GM21825 (cell line): Measurements from ENCODE around the gene SERPINB1.
"Not testable (repeated sequence)": the region's sequence is repeated elsewhere in the genome, so short reads cannot be mapped to it uniquely, and the experiment has no call there.

ENCODE experiments used
- ATAC-seq: cut with Tn5 transposase; IDR thresholded peaks from one replicate; pipeline ENCODE4 v1.9.1; 2021; ENCODE audit warnings: mild to moderate bottlenecking, moderate library complexity; ENCODE audit not compliant: unreplicated experiment

SERPINB1 gene

GRCh38 chr6:2866171-2866846 is 24.6 kb upstream of the SERPINB1 start:
- ATAC-seq: peak; percentile 47

DNA sequence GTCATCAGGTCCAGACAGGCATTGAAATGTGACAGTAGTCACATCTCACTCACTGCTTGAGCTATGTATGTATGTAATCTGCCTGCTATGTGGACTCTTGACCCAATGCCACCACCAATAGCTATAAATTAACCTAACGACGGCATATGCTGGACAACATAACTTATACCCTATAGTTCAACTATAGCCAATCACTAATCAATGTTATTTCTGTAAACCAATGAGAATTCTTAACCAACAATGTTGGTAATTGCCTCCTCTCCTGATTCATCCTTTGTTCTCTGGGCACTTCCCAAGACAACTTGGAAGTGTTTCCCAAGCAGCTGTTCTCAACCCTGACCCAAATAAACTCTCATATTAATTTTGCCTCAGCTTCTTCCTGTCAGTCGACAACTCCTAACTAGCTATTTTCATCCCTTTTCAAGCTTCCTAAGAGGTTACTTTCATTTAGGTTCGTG is 24.1 kb upstream of the SERPINB1 start:
- no peak for ATAC-seq

DNA sequence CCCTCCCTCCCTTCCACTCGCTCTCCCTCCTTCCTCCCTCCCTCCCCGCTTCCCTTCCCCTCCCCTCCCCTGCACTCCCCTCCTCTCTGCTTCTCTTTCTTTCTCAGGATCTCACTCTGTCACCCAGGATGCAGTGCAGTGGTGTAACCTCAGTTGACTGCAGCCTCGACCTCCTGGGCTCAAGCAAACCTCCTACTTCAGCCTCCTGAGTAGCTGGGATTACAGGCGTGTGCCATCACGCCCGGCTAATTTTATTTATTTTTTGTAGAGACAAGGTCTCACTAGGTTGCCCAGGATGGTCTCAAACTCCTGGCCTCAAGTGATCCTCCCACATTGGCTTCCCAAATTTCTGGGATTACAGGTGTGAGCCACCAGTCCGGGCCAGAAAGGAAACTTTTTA is 23.6 kb upstream of the SERPINB1 start:
- ATAC-seq: no peak

GRCh38 chr6:2863901-2864300 is 22.2 kb upstream of the SERPINB1 start:
- ATAC-seq: no peak

DNA sequence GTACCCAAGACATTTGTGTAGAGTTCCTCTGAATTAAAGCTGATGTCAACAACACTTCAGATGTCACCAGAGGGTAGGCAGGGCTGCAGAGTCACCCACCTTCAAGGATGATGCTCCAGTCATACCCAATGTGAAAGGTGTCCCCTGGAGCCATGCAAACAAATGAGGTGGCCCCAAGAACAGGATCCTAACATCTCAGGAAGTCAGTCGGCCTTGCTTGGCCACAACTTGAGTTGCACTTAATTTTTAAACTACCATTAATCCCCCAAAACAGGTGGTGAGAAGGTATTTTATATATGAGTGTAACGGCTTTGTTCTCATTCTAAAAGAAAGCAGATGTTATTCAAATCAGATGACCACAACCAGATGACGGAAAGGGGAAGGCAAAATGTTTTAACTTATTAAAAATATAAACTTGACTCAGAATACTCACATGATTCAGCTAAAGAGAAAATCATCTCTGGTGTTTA is 21.1 kb upstream of the SERPINB1 start:
- peak; percentile 48 for ATAC-seq

DNA sequence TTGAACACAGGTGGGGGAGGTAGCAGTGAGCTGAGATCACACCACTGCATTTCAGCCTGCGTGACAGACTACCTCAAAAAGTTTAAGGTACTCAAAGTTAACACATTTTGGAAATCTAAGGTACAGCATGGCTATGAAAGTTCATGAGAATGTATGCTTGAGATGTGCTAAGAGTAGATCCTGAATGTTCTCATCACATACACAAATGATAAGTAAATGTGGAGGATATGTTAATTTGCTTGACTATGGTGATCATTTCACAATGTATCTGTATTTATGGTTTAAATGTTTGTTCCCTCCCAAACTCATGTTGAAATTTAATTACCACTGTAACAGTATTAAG is 20.1 kb upstream of the SERPINB1 start:
- ATAC-seq: no peak

DNA sequence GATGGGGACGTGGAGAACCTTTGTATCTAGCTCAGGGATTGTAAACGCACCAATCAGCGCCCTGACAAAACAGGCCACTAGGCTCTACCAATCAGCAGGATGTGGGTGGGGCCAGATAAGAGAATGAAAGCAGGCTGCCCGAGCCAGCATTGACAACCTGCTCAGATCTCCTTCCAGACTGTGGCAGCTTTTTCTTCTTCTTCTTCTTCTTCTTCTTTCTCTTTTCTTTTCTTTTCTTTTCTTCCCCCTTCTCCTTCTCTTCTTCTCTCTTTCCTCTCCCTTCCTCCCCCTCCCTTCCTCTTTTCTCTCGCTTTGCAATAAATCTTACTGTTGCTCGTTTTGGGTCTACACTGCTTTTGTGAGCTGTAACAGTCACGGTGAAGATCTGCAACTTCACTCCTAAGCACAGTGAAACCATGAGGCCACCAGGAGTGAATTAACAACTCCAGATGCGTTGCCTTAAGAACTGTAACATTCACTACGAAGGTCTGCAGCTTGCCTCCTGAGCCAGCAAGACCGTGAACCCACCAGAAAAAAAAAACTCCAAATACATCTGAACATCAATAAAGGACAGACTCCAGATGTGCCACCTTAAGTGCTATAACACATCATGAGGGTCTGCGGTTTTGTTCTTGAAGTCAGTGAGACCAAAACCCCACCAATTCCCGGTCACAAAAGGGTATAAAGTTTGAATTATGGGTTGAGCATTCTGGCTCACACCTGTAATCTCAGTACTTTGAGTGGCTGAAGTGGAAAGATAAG is 19.6 kb upstream of the SERPINB1 start:
- no peak for ATAC-seq

DNA sequence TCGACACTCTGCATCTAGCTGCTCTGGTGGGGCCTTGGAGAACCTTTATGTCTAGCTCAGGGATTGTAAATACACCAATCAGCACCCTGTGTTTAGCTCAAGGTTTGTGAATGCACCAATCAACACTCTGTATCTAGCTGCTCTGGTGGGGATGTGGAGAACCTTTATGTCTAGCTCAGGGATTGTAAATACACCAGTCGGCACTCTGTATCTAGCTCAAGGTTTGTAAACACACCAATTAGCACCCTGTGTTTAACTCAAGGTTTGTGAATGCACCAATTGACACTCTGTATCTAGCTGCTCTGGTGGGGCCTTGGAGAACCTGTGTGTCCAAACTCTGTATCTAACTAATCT is 19.0 kb upstream of the SERPINB1 start:
- ATAC-seq: not testable (repeated sequence)

GRCh38 chr6:2859798-2860705 is 18.4 kb upstream of the SERPINB1 start:
- not testable (repeated sequence) for ATAC-seq

- ATAC-seq: no peak
These were observed 17.6 kb upstream of the SERPINB1 start for GRCh38 chr6:2859185-2859700.

DNA sequence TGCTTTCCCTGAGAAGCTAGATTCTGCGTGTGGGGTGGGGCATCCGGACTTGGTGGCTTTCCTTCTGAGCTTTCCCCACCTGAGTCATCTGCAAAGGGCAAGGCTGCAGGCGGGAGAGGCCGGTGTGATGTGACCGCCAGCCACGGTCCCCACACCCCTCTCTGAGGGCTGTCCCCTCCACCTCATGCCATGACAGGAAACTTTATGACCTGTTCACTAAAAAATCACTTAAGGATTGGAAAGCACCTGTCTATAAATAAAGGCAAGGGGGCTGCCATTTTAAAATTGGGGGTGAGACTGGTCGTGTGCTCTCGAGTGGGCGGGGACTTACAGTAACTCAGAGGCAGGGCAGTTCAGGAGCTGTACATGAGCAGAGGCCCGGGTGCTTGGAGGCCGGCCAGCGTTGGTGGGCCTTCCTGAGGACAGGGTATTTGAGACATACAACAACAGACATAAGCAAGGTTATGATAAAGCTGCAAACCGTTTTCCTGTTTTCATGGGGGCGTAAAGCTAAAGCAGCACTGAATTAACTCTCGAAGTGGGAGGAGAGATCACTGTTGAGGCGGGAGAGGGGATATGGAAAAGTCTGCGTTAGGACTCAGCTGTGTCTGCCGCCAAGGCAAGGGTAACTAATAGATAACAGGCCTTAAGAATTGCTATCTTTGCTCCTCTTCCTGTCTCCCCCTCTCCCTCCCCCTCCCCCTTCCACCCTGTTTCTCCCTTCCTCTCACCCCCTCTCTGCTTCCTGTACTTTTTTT is 16.1 kb upstream of the SERPINB1 start:
- peak; percentile 45 for ATAC-seq

DNA sequence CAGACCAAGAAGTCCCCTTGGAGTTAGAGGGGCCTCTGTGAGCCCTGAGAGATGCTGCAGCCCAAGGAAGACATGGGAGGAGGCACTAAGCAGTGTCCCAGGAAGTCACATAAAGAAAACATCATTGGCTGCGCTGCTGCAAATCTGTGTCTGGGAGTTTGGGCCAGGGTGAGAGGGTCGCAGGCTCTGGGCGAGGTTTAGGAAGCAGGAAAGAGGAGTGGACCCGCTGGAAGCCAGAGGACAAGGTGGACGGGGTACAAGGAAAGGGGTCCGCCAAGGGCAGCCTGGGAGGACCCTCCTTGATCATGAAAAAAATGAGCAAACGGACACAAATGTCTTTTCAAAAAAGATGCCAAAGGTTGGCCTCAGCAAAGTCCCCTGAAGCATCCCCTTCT is 15.5 kb upstream of the SERPINB1 start:
- no peak for ATAC-seq

- ATAC-seq: no peak
These were observed 13.4 kb upstream of the SERPINB1 start for GRCh38 chr6:2855061-2855519.

DNA sequence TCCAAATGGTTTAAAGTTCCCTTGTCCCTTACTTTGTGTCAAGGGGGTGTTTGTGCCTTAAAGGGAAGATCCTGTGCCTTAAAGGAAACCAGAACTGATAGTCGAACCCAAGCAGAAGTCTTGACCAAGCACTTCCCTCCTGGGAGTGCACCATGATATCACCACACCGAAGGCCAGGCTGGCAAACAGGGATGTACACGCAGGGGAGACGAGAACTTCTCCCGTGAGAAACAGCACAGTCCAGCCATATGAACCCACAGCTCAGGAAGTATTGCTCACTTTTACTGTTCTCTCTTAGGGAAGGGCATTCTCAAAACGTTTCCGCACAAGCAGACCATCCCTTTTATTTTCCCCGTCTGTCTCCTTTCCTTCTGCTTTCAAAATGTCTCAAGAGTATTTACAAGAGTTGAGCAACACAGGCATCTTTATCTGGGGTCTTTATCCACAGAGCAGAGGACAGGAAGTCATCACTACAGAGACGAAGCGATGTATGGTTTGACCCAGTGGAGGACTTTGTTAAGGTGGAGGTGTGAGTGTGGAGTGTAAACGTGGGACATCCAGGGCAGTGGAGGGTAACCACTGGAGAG is 12.8 kb upstream of the SERPINB1 start:
- ATAC-seq: no peak

- ATAC-seq: peak; percentile 27
These were observed 12.2 kb upstream of the SERPINB1 start for GRCh38 chr6:2853769-2854395.

- not testable (repeated sequence) for ATAC-seq
These were observed 11.7 kb upstream of the SERPINB1 start for GRCh38 chr6:2853378-2853768.

GRCh38 chr6:2852921-2853322 is 11.3 kb upstream of the SERPINB1 start:
- no peak for ATAC-seq

DNA sequence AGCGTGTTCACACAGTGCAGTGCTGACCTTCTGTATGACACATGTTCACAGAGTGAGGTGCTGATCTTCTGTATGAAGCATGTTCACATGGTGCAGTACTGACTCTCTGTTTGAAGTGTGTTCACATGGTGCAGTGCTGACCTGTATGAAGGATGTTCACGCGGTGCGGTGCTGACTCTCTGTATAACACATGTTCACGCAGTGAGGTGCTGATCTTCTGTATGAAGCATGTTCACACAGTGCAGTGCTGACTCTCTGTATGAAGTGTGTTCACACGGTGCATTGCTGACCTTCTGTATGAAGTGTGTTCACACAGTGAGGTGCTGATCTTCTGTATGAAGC is 10.8 kb upstream of the SERPINB1 start:
- no peak for ATAC-seq

GRCh38 chr6:2851727-2852513 is 10.3 kb upstream of the SERPINB1 start:
- no peak for ATAC-seq
